ENCODE data around the gene SLC9A3.
A peak's percentile ranks its signal among the peaks of the same experiment; 100 is the strongest.
"Not testable (repeated sequence)": the region's sequence is repeated elsewhere in the genome, so short reads cannot be mapped to it uniquely, and the experiment has no call there.

Gene SLC9A3

GRCh38 chr5:510521-510920 is 13.7 kb downstream of the SLC9A3 start:
- H3K9ac ChIP-seq, result no peak overlapping the region
- H3K9me3 ChIP-seq, result peaks cover 22% of the 10 kb centered on the region
- no peaks in the 10 kb centered on the region for H4K20me1 ChIP-seq
- no peak overlapping the region for H3K4me3 ChIP-seq
- no peaks in the 10 kb centered on the region for H3K27me3 ChIP-seq
- peaks cover 36% of the 10 kb centered on the region for H3K4me1 ChIP-seq
- H3K36me3 ChIP-seq, result no peaks in the 10 kb centered on the region
- no peak overlapping the region for H3K4me2 ChIP-seq
- H3K27ac ChIP-seq, result no peak overlapping the region
- TF ChIP-seq Cebpa-rat (IDR thresholded peaks at IDR 0.05), result no peak

DNA sequence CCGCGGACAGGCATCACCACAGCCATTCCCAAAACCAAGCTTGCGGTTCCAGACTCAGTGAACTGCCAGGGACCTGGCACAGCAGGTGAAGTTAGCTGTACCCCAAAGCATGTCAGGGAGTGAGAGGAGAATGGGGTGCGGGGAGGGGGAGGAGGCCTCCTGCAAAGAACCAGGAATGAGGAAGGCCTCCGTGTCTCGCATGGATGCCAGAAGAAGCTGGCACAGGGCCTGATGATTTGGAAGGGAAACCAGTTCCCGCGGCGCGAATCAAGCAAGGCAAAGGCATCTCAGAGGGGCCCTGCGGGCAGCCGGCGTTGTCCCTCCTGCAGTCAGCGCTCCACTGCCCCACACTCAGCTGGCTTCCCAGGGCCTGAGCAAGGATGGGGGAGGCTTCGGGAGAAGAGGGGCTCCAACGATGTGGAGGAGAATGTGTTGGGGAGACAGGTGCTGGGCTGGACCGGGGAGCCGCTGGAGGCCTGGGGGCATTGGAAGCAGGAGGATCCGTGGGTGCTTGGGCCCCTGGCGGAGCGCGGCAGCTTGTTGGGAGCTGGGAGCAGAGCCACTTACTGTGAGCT is 14.6 kb downstream of the SLC9A3 start:
- H4K20me1 ChIP-seq, result no peaks in the 10 kb centered on the region
- H3K4me3 ChIP-seq, result no peak overlapping the region
- TF ChIP-seq Cebpa-rat (IDR thresholded peaks at IDR 0.05), result no peak
- no peaks in the 10 kb centered on the region for H3K27me3 ChIP-seq
- H3K9ac ChIP-seq, result no peak overlapping the region
- peaks cover 33% of the 10 kb centered on the region for H3K4me1 ChIP-seq
- peaks cover 22% of the 10 kb centered on the region for H3K9me3 ChIP-seq
- no peaks in the 10 kb centered on the region for H3K36me3 ChIP-seq
- no peak overlapping the region for H3K27ac ChIP-seq
- H3K4me2 ChIP-seq, result peak overlapping the region; percentile 32; the same call in 1 of the 2 replicates

DNA sequence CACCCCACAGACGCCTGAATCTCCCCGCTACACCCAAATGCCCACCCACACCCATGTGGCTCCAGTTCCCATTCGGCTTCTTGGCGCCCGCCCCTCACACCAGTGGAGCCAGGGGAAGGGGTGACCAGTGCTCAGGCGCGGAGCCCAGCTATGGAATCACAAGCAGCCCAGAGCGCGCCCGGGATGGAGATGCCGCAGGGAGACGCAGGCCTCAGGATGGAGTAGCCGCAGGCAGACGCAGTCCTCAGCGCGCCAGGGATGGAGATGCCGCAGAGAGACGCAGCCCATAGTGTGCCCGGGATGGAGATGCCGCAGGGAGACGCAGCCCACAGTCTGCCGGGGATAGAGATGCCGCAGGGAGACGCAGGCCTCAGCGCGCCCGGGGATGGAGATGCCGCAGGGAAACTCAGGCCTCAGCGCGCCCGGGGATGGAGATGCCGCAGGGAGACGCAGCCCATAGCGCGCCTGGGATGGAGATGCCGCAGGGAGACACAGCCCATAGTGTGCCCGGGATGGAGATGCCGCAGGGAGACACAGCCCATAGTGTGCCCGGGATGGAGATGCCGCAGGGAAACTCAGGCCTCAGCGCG is 16.2 kb downstream of the SLC9A3 start:
- Histone ChIP-seq H3K4me1 (peaks cover 20% of the 10 kb centered on the region), H3K9me3 (peaks cover 22% of the 10 kb centered on the region)
- not testable (repeated sequence) for H3K4me2 ChIP-seq, H3K27me3 ChIP-seq, H3K27ac ChIP-seq, H3K4me3 ChIP-seq, H3K36me3 ChIP-seq, H4K20me1 ChIP-seq, H3K9ac ChIP-seq

GRCh38 chr5:505951-506525 is 18.2 kb downstream of the SLC9A3 start:
- H3K9me3 ChIP-seq, result peaks cover 22% of the 10 kb centered on the region
- no peak overlapping the region for H3K4me3 ChIP-seq
- no peaks in the 10 kb centered on the region for H3K27me3 ChIP-seq
- H3K9ac ChIP-seq, result no peak overlapping the region
- H3K36me3 ChIP-seq, result no peaks in the 10 kb centered on the region
- no peaks in the 10 kb centered on the region for H4K20me1 ChIP-seq
- no peak overlapping the region for H3K4me2 ChIP-seq
- no peak for TF ChIP-seq Cebpa-rat (IDR thresholded peaks at IDR 0.05)
- H3K27ac ChIP-seq, result no peak overlapping the region
- peaks cover 37% of the 10 kb centered on the region for H3K4me1 ChIP-seq

DNA sequence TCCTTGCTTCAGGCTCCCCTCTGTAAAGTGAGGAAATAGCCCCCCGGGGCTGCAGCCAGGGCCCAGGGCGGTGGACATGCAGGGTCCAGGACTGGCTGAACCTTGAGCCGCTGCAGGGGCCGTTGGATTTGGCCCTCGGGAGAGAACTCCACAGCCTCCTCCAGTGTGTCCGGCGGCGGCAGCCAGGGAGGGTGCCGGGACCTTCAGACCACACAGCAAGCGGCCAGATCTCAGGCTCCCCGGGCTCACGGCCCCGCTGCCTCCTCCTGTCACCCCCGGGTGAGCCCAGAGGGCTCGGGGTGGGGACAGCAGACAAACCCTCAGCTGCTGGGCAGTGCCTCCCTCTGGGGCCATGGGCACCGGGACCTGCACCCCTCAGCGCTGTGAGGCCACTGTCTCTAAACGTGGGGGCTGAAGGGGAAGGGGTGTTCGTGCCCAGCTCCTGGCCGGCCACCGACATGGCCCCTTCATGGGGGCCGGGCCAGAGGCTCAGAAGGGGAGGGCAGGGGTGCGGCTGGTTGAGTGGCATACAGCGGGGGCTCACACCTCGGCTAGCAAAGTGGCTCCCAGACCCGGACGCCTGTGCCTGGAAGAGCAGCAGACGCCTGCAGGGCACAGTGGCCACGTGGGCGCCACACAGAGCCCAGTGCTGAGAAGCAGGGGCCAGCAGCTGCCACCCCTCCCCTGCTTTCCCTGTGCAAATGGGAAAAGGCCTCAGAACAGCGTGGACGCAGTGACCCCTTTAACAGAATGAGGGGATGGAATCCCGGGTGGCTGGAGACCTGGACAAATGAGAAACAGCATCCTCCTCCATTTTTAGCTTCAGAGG is 19.7 kb downstream of the SLC9A3 start:
- H3K4me1 ChIP-seq, result peaks cover 46% of the 10 kb centered on the region
- H3K4me3 ChIP-seq, result no peak overlapping the region
- TF ChIP-seq Cebpa-rat (IDR thresholded peaks at IDR 0.05), result no peak
- H3K36me3 ChIP-seq, result no peaks in the 10 kb centered on the region
- no peak overlapping the region for H3K27ac ChIP-seq
- no peaks in the 10 kb centered on the region for H4K20me1 ChIP-seq
- H3K27me3 ChIP-seq, result no peaks in the 10 kb centered on the region
- H3K4me2 ChIP-seq, result no peak overlapping the region
- peaks cover 22% of the 10 kb centered on the region for H3K9me3 ChIP-seq
- no peak overlapping the region for H3K9ac ChIP-seq

- Histone ChIP-seq H3K9ac (peak overlapping the region; percentile 46; the same call in 1 of the 2 replicates), H3K9me3 (peaks cover 14% of the 10 kb centered on the region), H3K36me3 (no peaks in the 10 kb centered on the region), H3K4me3 (peak overlapping the region; percentile 52), H4K20me1 (no peaks in the 10 kb centered on the region), H3K27ac (peak overlapping the region; percentile 51; the same call in 1 of the 2 replicates), H3K27me3 (no peaks in the 10 kb centered on the region), H3K4me1 (peaks cover 48% of the 10 kb centered on the region), H3K4me2 (peak overlapping the region; percentile 98)
- no peak for TF ChIP-seq Cebpa-rat (IDR thresholded peaks at IDR 0.05)
These were observed 21.7 kb downstream of the SLC9A3 start for GRCh38 chr5:502325-503079.

GRCh38 chr5:501831-502184 is 22.4 kb downstream of the SLC9A3 start:
- Histone ChIP-seq H3K36me3 (no peaks in the 10 kb centered on the region), H3K27ac (peak overlapping the region; percentile 51), H3K4me3 (peak overlapping the region; percentile 52), H3K27me3 (no peaks in the 10 kb centered on the region), H3K4me1 (peaks cover 48% of the 10 kb centered on the region), H3K4me2 (peak overlapping the region; percentile 98), H3K9me3 (peaks cover 9% of the 10 kb centered on the region; the same call in 1 of the 2 replicates), H4K20me1 (no peaks in the 10 kb centered on the region), H3K9ac (peak overlapping the region; percentile 46)
- no peak for TF ChIP-seq Cebpa-rat (IDR thresholded peaks at IDR 0.05)

DNA sequence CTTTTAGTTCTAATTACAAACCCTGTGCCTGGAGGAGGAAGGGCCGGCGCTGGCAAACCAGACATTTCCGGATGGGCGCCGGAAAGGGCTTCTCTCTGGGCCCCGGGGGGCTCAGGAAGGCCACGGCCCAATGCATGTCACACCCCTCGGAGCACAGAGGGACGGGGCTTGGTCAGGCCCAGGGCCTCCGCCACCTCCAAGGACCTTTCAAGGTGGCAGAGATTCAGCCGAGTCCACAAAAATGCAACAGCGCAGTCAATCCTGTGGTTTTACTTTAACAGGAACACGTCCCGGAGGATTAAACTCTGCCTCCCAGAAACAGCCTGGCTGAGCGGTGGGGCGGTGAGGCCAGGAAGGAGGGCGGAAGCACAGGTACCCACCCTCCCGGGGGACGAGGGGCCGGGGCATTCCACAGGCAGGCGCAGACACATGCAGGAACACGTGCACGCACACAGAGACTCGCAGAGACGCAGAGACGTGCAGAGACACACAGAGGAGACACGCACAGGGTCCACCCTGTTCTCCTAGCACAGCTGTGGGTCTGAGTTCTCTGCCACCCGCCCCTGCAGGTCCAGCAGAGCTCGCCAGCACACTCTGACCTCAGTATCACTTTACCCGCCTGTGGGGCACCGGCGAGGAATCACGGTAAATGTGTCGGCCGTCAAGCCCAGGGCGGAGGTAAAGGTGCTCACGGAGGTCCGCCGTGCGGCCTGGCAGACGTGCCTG is 23.0 kb downstream of the SLC9A3 start:
- Histone ChIP-seq H3K4me2 (peak overlapping the region; percentile 98), H3K9ac (peak overlapping the region; percentile 46)

DNA sequence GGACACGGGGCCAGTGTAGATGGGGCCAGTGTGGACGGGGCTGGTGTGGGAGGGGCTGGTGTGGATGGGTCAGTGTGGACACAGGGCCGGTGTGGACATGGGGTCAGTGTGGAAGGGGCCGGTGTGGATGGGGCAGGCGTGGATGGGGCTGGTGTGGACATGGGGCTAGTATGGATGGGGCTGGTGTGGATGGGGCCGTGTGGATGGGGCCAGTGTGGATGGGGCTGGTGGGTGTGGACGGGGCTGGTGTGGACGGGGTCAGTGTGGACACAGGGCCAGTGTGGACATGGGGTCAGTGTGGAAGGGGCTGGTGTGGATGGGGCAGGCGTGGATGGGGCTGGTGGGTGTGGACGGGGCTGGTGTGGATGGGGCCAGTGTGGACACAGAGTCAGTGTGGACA is 23.8 kb downstream of the SLC9A3 start:
- no peak for TF ChIP-seq Cebpa-rat (IDR thresholded peaks at IDR 0.05)
- H3K27me3 ChIP-seq, result no peaks in the 10 kb centered on the region
- H3K4me3 ChIP-seq, result no peak overlapping the region
- no peaks in the 10 kb centered on the region for H3K9me3 ChIP-seq
- peaks cover 48% of the 10 kb centered on the region for H3K4me1 ChIP-seq
- no peaks in the 10 kb centered on the region for H3K36me3 ChIP-seq
- H3K4me2 ChIP-seq, result peak overlapping the region; percentile 98
- no peak overlapping the region for H3K27ac ChIP-seq
- H3K9ac ChIP-seq, result 0 out of 2 replicates have a peak overlapping the region, but pooled peaks have one; percentile 46
- H4K20me1 ChIP-seq, result no peaks in the 10 kb centered on the region

More for the DNA sequence above, 23.0 kb downstream of the SLC9A3 start:
- H3K4me1 ChIP-seq, result peaks cover 48% of the 10 kb centered on the region
- TF ChIP-seq Cebpa-rat (IDR thresholded peaks at IDR 0.05), result no peak
- 0 out of 2 replicates have a peak, but pooled peaks cover 4% of the 10 kb centered on the region for H3K9me3 ChIP-seq
- peak overlapping the region; percentile 51 for H3K27ac ChIP-seq
- no peaks in the 10 kb centered on the region for H3K36me3 ChIP-seq
- peak overlapping the region; percentile 52 for H3K4me3 ChIP-seq
- no peaks in the 10 kb centered on the region for H4K20me1 ChIP-seq
- no peaks in the 10 kb centered on the region for H3K27me3 ChIP-seq

All from BLaER1 (cell line).